Measurements from ENCODE around the gene GLE1. TPM values are rescaled to one million over a fixed set of nuclear protein-coding genes. Genes with fewer than 3 reads are reported as not detected.

The GLE1 gene
- total RNA-seq, 2 donors from 2014 or later = 14.7 to 16.6 TPM

DNA sequence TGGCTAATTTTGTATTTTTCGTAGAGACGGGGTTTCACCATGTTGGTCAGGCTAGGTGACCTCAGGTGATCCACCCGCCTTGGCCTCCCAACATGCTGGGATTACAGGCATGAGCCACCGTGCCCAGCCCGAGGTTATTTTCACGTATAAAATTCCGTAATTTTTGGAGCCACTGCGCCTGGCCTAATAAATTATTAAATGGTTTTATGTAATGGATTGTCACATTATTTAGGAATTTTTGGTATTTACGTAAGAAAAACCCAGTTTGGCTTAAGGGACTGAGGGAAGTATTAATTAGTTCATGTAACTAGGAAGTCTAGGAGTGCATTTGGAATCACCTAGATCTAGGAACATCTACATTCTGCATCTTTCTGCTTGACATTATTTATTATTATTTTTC, 8.3 kb downstream of the GLE1 start:
- no peaks in the 10 kb centered on the region for H3K27me3 ChIP-seq (ENCODE audit: control insufficient read depth, insufficient read depth, low read length, poor library complexity, severe bottlenecking)
- TF ChIP-seq, protein P1, sequence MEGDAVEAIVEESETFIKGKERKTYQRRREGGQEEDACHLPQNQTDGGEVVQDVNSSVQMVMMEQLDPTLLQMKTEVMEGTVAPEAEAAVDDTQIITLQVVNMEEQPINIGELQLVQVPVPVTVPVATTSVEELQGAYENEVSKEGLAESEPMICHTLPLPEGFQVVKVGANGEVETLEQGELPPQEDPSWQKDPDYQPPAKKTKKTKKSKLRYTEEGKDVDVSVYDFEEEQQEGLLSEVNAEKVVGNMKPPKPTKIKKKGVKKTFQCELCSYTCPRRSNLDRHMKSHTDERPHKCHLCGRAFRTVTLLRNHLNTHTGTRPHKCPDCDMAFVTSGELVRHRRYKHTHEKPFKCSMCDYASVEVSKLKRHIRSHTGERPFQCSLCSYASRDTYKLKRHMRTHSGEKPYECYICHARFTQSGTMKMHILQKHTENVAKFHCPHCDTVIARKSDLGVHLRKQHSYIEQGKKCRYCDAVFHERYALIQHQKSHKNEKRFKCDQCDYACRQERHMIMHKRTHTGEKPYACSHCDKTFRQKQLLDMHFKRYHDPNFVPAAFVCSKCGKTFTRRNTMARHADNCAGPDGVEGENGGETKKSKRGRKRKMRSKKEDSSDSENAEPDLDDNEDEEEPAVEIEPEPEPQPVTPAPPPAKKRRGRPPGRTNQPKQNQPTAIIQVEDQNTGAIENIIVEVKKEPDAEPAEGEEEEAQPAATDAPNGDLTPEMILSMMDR (conservative IDR thresholded peaks at IDR 0.05) = no peak
- H3K4me3 ChIP-seq (ENCODE audit: low read length) = no peak overlapping the region
- no peaks in the 10 kb centered on the region for H3K27me3 Mint-ChIP-seq (ENCODE audit: insufficient read depth)
- H3K27ac Mint-ChIP-seq = no peak overlapping the region
- H3K9me3 Mint-ChIP-seq = peaks cover 2% of the 10 kb centered on the region
- H3K9ac ChIP-seq (ENCODE audit: extremely low read depth, low read length, poor library complexity, severe bottlenecking) = no peak overlapping the region
- no peak overlapping the region for H3K4me3 Mint-ChIP-seq
- H3K36me3 Mint-ChIP-seq (ENCODE audit: low read depth) = peaks cover 59% of the 10 kb centered on the region
- H3K4me1 ChIP-seq (ENCODE audit: control insufficient read depth, insufficient read depth, low read length) = no peaks in the 10 kb centered on the region
- H3K27ac ChIP-seq (ENCODE audit: low read depth, low read length) = no peak overlapping the region
- DNase-seq = no peak
- no peaks in the 10 kb centered on the region for H3K4me1 Mint-ChIP-seq
- WGBS, 2 experiments (ENCODE audit: insufficient coverage in 1 of 2, insufficient read length in 1 of 2) = 96% methylated on average over 8 to 9 of the region's 9 CpGs
- H3K9me3 ChIP-seq (ENCODE audit: control insufficient read depth, low read length) = peaks cover 6% of the 10 kb centered on the region
- peaks cover 24% of the 10 kb centered on the region for H3K36me3 ChIP-seq (ENCODE audit: control insufficient read depth, insufficient read depth, low read length)

DNA sequence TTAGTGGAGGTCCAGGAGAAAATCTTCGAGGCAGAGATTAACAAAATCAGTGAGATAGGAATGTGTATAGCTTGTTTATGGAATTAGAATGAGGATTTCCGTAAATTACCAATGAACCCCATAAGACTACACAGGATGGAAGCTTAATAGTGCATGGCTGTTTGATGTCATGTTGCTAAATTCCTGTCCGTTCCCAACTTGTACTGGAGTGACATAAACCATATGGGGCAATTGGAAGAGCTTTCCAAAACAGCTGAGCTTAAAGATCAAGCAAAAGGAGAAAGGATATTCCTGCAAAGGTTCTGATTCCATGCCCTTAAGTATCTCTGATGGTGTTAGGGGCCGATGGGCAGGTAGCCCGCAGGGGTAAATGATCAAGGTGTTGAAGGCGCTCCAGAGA, 17.4 kb downstream of the GLE1 start:
- Histone ChIP-seq H3K4me3 (ENCODE audit: low read length) (no peak overlapping the region), H3K36me3 (ENCODE audit: control insufficient read depth, insufficient read depth, low read length) (peaks cover 59% of the 10 kb centered on the region), H3K4me1 (ENCODE audit: control insufficient read depth, insufficient read depth, low read length) (no peaks in the 10 kb centered on the region), H3K27ac (ENCODE audit: low read depth, low read length) (no peak overlapping the region), H3K27me3 (ENCODE audit: control insufficient read depth, insufficient read depth, low read length, poor library complexity, severe bottlenecking) (no peaks in the 10 kb centered on the region), H3K9ac (ENCODE audit: extremely low read depth, low read length, poor library complexity, severe bottlenecking) (no peak overlapping the region), H3K9me3 (ENCODE audit: control insufficient read depth, low read length) (no peaks in the 10 kb centered on the region)
- H3K4me3 Mint-ChIP-seq = no peak overlapping the region
- H3K27ac Mint-ChIP-seq = no peak overlapping the region
- no peaks in the 10 kb centered on the region for H3K27me3 Mint-ChIP-seq (ENCODE audit: insufficient read depth)
- 95 to 98% methylated on average over 5 to 6 of the region's 6 CpGs for WGBS, 2 experiments (ENCODE audit: insufficient coverage in 1 of 2, insufficient read length in 1 of 2)
- peaks cover 21% of the 10 kb centered on the region for H3K9me3 Mint-ChIP-seq
- H3K4me1 Mint-ChIP-seq = no peaks in the 10 kb centered on the region
- DNase-seq = no peak
- H3K36me3 Mint-ChIP-seq (ENCODE audit: low read depth) = peaks cover 65% of the 10 kb centered on the region
- TF ChIP-seq, protein P1 (conservative IDR thresholded peaks at IDR 0.05) = no peak

DNA sequence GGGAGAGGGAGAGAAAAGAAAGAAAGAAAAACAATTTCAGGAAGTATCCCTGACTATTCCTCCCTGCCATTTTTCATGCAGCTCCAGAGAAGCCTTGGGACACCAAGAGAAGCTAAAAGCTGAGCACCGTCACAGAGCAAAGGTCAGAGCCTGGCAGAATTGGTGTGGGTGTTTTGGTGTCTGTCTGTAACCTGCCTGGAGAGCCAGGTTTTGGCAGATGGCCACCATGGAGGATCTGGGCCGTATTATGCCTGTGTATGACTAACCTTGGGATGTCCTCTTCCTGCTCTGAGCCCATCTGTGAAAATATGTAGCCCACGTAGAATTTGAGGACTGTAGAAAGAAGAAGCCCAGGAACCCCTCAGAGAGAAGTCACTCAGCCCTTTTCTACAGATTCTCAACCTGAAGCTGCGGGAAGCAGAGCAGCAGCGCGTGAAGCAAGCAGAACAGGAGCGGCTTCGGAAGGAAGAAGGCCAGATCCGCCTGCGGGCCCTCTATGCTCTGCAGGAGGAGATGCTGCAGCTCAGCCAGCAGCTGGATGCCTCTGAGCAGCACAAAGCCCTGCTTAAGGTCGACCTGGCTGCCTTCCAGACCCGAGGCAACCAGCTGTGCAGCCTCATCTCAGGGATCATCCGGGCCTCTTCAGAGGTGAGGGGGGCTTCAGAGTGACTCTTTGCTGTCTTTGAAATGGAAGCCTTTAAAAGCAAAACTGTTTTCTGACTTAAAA, 18.8 kb downstream of the GLE1 start:
- Mint-ChIP-seq H3K4me3 (no peak overlapping the region), H3K9me3 (peaks cover 15% of the 10 kb centered on the region), H3K36me3 (ENCODE audit: low read depth) (peaks cover 61% of the 10 kb centered on the region), H3K27ac (no peak overlapping the region), H3K27me3 (ENCODE audit: insufficient read depth) (no peaks in the 10 kb centered on the region), H3K4me1 (no peaks in the 10 kb centered on the region)
- H3K27ac ChIP-seq (ENCODE audit: low read depth, low read length) = peak overlapping the region; percentile 66
- no peak overlapping the region for H3K9ac ChIP-seq (ENCODE audit: extremely low read depth, low read length, poor library complexity, severe bottlenecking)
- H3K36me3 ChIP-seq (ENCODE audit: control insufficient read depth, insufficient read depth, low read length) = peaks cover 56% of the 10 kb centered on the region
- DNase-seq = peak; percentile 57
- TF ChIP-seq, protein P1 (conservative IDR thresholded peaks at IDR 0.05) = no peak
- H3K27me3 ChIP-seq (ENCODE audit: control insufficient read depth, insufficient read depth, low read length, poor library complexity, severe bottlenecking) = no peaks in the 10 kb centered on the region
- no peak overlapping the region for H3K4me3 ChIP-seq (ENCODE audit: low read length)
- no peaks in the 10 kb centered on the region for H3K9me3 ChIP-seq (ENCODE audit: control insufficient read depth, low read length)
- 64 to 81% methylated on average over 9 to 13 of the region's 13 CpGs for WGBS, 2 experiments (ENCODE audit: insufficient coverage in 1 of 2, insufficient read length in 1 of 2)
- H3K4me1 ChIP-seq (ENCODE audit: control insufficient read depth, insufficient read depth, low read length) = no peaks in the 10 kb centered on the region
